NOMO-1 treated with dmso at 0.1 percent for 144 hours (cell line): ENCODE measurements around the gene CDK5R2.

Experiments
- DNase-seq: peaks from one replicate; lab custom pipeline; 2025; ENCODE audit not compliant: unreplicated experiment; lab: John Stamatoyannopoulos, UW

Gene CDK5R2

GRCh38 chr2:219001577-219002394, 42.3 kb downstream of the CDK5R2 start:
- DNase-seq, result no peak

DNA sequence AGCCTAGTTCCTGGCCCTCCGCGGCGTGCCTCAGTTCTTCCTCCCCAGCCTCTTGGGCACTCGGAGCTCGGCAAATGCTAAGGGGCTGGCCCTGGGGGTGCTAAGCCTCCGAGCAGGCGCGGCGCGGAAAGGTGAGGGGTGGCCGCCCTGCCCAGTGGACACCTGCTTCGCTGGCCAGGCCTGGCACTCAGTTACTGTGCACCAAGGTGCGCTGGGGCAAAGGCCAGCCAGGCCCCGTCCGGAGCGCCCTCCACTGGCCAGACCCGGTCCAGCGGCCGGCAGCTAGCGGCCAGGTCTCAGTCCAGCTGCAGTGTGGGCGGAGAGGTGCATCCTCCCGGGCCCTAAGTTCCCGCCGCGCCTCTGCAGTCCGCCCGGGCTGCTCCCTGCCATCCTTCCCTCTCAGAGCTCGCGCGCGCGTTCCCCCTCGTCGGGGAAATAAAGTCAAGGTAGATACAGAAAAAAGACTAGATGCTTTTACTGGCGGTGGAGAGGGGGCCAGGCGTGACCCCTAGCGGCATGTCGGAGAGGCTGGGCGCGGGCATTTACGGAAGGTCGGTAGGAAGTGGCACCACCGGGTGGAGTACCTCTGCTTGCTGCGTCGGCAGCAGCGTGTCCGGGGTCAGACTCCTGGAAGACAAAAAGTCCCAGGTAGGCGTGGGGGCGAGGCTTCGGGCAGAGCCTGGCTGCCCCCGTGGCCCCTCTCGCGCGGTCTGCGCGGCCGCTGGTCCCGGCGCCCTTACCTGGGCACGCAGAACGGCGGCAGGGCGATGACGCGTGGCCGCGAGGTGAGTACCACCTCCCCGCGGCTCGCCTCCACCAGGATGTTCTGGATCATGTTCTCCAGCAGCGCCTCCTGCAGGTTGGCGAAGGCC, 43.2 kb downstream of the CDK5R2 start:
- no peak for DNase-seq

DNA sequence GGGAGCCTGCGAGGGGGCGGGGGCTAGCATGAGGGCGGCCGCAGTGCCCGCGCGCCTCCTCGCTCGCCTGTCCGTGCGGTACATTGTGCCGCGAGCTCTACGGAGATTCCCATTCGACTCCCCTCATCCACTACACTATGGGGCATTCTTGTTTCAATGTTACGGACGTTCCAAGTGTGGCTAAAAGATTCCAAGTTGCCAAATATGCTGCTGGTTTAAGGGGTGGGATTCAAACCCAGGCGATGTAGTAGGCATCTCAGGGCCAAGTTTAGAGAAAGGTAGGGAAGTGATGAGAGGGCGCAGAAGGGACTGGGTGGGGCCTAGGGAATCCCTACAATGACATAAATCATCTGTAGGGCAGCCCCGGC, 43.8 kb downstream of the CDK5R2 start:
- DNase-seq, result no peak

GRCh38 chr2:219003979-219004378, 44.5 kb downstream of the CDK5R2 start:
- no peak for DNase-seq

DNA sequence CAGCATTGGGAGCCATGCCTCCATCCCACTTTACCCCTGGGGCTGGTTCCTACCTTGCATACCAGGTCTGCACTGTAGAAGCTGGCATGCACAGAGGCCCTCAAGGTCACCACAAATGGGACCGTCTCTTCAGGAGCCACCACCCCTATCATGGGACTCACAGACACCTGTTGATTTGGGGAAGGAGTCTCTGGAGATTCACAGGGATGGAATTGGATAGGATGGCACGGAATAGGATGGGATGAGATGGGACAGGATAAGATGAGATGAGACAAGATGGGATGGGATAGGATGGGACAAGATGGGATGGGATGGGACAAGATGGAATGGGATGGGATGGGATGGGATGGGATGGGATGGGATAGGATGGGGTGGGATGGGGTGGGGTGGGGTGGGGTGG, 49.8 kb downstream of the CDK5R2 start:
- no peak for DNase-seq

DNA sequence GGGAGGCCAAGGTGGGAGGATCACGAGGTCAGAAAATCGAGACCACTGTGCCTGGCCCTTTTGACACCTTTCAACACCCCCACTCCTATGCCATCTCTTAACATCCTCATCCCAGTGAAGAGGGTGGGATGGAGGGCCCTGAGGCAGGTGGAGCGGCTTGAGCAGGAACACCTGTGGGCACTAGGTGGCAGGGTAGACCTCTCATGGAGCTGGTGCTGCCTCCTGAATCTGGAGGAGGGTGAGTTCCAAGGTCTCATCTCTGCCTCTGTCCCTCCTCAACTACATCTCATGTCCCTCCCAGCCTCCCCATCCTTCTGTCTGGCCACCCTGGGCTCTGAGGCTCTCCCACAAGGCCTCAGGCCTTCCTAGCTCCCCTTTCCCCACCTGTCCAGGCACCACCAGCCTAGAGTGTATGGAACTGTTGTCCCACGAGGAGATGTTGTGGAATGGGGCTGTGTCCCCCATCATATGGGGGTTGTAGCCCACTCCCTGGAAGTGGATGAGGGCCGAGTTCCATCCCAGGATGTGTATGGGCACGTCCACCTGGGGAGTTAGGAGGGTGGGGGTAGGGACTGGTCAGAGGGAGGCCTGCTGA, 50.8 kb downstream of the CDK5R2 start:
- DNase-seq, result no peak

DNA sequence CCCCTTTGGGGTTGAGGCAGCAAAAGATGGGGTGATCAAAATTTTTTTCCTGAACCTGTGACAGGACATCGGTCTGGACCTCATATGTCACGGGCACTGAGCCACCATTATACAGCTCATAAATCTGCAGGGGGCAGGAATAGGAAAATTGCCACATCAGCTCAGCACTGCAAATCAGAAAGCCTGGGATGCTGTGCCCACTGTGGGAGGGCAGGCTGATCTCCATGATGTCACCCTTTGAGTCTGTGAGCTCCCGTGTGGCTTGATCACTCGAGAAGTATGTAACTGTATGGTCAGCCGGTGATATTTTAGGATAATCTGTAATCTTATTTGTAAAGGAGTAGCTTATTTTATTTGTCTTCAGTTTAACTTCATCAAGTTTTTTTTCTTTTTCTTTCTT, 51.4 kb downstream of the CDK5R2 start:
- no peak for DNase-seq
